HG03066 (cell line): ENCODE results near the gene HSF2BP.
"Not testable (repeated sequence)": the region's sequence is repeated elsewhere in the genome, so short reads cannot be mapped to it uniquely, and the experiment has no call there.

Source experiments
- ATAC-seq: cut with Tn5 transposase; IDR thresholded peaks from one replicate; pipeline ENCODE4 v1.9.1; 2021; ENCODE audit warnings: low read depth; ENCODE audit not compliant: unreplicated experiment

HSF2BP gene

DNA sequence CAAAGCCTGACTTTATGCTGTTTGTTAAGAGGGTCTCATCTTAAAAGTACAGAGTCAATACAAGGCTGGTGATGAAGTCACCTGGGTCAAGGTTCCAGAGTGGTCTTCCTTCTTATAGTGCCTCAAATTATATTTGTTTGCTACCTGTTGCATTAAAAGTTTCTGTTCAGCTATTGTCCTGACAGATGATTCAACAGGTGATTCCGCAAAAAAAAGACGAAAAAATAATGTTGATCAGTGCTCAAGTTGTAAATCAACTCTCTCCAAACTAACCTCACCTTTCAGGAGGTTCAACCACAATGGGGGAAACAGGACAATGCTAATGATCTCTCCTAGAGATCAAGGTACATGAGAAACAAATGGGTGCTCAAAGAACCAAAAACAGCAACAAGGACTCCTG is 35.7 kb downstream of the HSF2BP start:
- ATAC-seq, result no peak

GRCh38 chr21:43622796-43623195 is 36.5 kb downstream of the HSF2BP start:
- no peak for ATAC-seq

DNA sequence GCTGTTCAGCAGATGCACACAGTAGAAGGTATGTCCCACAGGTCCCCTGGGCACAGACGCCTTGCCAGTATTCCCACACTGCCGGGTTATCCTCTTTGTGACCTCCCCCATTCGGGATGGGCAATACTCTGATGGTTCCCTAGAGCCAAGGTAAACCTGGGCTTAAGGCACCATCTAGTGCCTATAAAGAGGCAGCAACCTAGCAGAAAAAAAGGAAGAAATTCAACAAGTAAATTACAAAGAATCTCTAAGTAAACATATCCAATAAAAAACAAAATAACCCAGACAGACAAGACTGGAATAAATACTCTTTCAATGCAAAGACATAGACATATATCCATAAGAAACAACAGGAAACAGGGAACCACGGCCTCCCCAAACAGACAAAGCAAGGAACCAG is 39.4 kb downstream of the HSF2BP start:
- ATAC-seq, result no peak

DNA sequence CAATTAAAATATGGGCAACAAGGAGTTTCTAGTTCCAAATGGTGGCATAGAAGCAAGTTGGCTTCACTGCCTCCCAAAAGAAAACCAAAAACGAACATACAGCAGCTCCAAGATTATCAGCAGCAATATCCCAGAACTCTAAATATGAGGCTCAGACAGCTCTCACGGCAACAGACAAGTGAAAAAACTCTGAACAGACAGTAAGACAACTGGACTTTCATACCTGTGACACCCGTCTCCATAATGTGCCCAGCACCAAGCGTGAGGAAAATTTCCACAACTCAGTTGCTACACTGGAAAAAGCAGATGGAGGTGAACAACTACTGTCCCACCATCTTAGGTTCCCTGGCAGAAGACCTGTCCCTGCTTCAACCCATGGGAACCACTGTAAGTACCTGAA is 39.9 kb downstream of the HSF2BP start:
- no peak for ATAC-seq

DNA sequence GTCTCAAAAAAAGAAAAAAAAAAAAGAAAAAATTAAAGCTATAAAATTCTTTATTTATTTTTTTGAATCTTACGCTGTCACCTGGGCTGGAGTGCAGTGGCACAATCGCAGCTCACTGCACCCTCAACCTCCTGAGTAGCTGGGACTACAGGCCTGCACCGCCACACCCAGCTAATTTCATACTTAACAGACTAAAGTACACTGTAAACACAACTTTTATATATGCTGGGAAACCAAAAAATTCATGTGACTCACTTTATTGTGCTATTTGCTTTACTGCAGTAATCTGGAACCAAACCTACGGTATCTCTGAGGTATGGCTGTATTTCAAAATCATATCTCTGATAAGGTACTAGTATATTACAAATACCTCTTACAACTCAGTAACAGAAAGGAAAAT is 40.3 kb downstream of the HSF2BP start:
- ATAC-seq, result no peak

GRCh38 chr21:43616861-43617260 is 42.4 kb downstream of the HSF2BP start:
- not testable (repeated sequence) for ATAC-seq

GRCh38 chr21:43614839-43615238 is 44.4 kb downstream of the HSF2BP start:
- ATAC-seq, result no peak

DNA sequence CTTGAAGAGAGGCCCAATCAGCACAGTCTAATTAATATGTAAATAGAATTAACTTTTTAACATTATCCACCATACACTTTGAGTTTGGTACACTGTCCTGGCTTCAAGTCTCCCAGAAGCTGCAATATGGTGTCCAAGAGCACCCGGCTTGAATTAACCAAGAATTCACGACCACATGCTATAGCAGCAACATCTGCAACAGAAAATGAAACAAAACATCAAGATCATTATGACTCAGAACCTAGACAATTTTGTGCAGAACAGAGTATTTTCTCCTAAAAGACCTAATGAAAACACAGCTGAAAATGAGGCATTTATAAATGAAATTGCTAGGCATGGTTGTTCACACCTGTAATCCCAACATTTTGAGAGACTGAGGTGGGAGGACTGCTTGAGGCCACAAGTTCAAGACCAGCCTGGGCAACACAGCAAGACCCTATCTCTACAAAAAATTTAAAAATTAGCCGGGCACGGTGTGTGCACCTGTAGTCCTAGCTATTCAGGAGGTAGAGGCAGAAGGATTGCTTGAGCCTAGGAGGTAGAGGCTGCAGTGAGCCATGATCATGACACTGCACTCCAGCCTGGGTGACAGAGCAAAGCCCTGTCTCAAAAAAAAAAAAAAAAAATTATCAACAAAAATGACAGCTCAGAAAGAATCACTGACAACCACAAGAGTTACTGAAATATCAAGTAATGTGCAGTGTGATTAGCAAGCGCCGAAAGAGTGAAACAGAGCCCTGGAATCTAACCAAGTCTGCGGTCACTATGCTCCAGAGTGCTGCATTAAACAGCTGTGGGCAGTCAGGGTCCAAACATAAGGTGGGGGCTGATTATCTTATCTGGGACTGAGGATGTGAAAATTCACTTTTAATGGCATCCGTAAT is 45.3 kb downstream of the HSF2BP start:
- ATAC-seq, result no peak

DNA sequence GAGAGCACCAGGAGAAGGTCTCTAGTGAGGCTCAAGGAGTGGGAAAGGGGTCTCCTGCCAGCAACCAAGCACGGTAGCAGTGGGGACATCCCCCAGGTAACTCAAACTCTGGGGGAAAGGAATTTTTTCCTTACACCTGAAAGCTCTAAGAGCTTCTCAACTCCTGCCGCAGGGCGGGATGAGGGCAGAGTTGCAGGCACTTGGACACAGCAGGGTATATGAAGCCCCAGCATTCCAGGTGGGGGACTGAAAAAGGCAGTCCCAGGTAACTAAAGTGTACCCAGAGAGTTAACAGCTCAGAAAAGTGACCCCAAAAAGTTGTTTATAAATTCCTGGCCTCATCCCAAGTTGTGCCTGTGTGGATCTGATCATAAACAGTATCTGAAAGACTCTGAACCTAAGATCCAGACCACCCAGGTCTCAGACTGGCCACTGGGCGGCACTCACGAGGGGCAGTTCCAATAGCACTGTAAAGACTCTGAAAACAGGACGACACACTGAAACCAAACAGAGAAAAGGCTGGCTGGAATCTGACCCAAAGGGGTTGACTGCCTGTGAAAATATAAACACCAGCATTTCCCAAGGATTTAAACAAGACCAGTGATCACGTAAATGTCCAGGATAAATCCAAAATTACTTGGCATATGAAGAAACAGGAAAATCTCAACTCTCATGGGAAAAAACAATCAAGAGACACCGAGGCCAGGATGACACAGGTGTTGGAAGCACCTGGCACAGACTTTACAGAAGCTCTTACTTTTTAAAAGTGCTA is 47.5 kb downstream of the HSF2BP start:
- no peak for ATAC-seq

- ATAC-seq, result no peak
Observed at GRCh38 chr21:43609501-43610340, 49.6 kb downstream of the HSF2BP start.

DNA sequence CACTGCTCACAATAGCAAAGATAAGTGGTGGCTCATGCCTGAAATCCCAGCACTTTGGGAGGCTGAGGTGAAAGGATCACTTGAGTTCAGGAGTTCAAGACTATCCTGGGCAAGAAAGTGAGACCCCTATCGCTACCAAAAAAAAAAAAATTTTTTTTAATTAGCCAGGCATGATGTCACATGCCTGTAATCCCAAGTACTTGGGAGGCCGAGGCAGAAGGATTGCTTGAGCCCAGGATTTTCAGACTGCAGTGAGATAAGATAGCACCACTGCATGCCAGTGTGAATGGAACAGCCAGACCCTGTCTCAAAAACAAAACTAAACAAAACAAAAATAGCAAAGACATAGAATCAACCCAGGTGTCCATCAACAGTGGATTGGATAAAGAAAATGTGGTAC is 50.6 kb downstream of the HSF2BP start:
- ATAC-seq, result no peak

- no peak for ATAC-seq
Observed at GRCh38 chr21:43608225-43608624, 51.1 kb downstream of the HSF2BP start.

DNA sequence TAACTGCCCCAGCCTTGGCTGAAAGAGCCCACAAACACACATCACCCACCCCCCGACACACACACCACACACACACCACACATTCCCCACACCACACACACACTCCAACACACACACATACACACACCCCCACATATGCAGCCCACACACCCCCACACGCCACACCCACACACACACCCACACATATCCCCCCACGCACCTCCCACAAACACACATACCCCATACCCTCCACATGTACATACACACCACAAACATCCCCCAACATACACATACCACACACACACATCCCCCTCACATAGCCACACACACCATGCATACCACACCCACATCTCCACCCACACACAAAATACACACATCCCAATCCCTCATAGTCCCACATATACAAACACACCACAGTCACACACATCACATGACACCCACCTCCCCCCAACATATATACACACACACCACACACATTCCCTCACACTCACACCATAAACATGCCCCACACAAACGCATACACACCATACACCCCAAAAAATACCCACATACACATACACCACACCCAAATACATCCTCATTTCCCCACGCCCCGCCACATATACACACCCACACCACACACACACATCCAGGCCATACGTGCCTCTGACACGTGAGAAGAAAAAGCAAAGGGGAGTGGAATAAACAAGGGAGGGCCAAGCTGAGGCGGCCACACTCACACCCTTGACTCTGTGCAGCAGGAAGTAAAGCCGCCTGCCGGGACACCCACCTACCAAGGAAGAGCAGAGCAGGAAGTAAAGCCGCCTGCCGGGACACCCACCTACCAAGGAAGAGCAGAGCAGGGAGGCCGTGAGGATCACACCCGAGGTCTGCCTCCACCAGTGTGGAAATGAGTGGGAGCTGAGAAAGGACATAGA is 53.7 kb downstream of the HSF2BP start:
- no peak for ATAC-seq

- ATAC-seq, result no peak
Observed at GRCh38 chr21:43604505-43605204, 54.6 kb downstream of the HSF2BP start.

DNA sequence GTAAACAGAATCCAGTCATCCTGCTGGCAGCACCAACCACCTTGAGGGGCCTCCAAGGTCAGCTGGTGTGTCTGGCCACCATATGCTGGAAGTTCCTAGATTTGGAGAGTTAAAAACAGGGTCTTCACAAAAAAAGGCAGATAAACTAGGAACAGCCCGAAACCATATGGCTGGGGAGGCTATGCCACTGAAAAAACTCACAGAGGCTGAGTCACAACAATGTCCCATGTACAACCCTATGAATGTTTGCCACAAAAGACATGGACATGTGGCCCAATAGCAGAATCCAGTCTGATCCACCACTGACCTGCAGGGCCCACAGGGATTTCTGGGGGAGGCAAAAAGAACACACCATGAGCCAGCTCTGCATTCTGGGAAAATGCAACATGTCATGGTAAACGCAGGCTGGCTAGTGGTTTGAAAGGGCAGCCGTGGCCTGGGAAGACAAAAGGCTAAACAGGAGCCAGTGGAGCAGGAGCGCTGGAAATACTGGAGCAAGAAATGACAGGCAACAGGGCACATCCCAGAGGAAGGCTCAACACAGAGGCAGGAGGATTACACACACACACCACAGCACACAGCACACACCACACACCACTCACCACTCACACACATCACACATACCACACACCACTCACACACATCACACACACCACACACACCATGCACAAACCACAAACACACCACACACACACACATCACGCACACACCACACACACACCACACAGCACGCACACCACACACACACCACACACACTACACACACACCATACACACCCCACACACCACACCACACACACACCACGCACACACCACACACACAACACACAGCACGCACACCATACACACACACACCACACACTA is 55.4 kb downstream of the HSF2BP start:
- ATAC-seq, result no peak

- ATAC-seq, result no peak
Observed at GRCh38 chr21:43603233-43603626, 56.1 kb downstream of the HSF2BP start.

DNA sequence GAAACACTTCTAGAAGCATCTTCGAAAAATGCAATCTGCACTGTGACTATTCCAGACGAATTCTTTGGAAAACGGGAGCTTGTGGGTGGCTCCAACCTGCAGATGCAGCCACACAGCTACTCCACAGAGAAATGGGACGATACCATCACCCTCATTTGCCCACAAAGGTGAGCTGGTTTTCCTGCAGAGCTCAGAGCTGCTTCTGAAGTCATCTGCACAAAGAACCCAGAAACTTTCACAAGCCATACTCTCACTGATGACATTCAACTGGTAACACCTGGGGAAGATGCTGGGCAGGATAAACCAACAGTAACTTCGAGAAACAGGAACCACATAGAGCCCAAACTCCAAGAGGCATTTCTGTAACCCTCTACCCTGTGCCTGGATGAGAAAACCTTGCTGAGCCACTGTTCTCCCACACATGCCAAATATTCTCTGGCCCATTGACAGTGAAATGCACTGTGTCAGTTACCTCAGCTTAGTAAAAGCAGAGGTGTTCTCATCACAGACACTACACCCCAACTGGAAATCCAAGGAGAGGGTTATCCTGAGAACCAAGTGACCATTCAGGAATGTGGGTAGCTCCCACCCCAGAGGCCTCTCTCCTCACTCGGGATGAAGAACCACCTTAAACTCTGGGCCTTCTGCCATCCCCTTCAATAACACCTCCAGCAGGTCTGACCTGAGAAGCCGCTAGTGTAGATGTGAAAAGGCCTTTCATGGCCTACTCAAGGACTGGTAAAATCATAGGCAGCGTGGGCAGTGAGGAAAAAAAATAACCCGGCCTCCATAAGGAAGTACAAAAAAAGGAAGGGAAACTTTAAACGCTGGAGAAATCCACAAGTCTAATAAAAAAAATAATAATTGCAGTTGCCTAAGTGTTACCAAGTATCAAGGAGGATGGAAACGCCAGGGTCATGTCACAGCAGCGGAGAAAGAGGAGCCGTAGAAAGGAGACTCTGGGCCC is 56.7 kb downstream of the HSF2BP start:
- ATAC-seq, result no peak
